DMS153 treated with DMSO at 0.1 percent for 48 hours (cell line): Measurements from ENCODE around the gene C19orf44.
"Not testable (repeated sequence)": the region's sequence is repeated elsewhere in the genome, so short reads cannot be mapped to it uniquely, and the experiment has no call there.

Experiments used
- DNase-seq: peaks from one replicate; lab custom pipeline; 2025; ENCODE audit not compliant: unreplicated experiment; lab: John Stamatoyannopoulos, UW

The C19orf44 gene

GRCh38 chr19:16495982-16496612 is at the start of gene C19orf44, which contains the start of gene CALR3:
Gene C19orf44, plus strand, starts transcription at chr19:16496394. Its CDS starts 4,399 bp downstream, at chr19:16500793.
Gene CALR3, minus strand, starts transcription at chr19:16496167. Its CDS starts 38 bp downstream, at chr19:16496129.
- peak; percentile 96 for DNase-seq

GRCh38 chr19:16446724-16447368 is 49.3 kb upstream of the C19orf44 start:
- no peak for DNase-seq

- DNase-seq, result not testable (repeated sequence)
These were observed 47.3 kb upstream of the C19orf44 start for GRCh38 chr19:16448872-16449271.

GRCh38 chr19:16449330-16449961 is 46.7 kb upstream of the C19orf44 start:
- DNase-seq, result no peak

GRCh38 chr19:16452325-16452724 is 43.9 kb upstream of the C19orf44 start:
- DNase-seq, result no peak

GRCh38 chr19:16454351-16454918 is 41.8 kb upstream of the C19orf44 start:
- DNase-seq, result no peak

GRCh38 chr19:16455489-16455888 is 40.7 kb upstream of the C19orf44 start:
- no peak for DNase-seq

GRCh38 chr19:16456652-16457194 is 39.5 kb upstream of the C19orf44 start:
- no peak for DNase-seq

- DNase-seq, result no peak
These were observed 38.8 kb upstream of the C19orf44 start for GRCh38 chr19:16457195-16457953.

- DNase-seq, result no peak
These were observed 38.3 kb upstream of the C19orf44 start for GRCh38 chr19:16457954-16458331.

- DNase-seq, result no peak
These were observed 37.5 kb upstream of the C19orf44 start for GRCh38 chr19:16458391-16459341.

- DNase-seq, result no peak
These were observed 36.5 kb upstream of the C19orf44 start for GRCh38 chr19:16459680-16460079.

GRCh38 chr19:16460454-16460853 is 35.7 kb upstream of the C19orf44 start:
- no peak for DNase-seq

- no peak for DNase-seq
These were observed 34.6 kb upstream of the C19orf44 start for GRCh38 chr19:16461630-16462051.

GRCh38 chr19:16462757-16463250 is 33.4 kb upstream of the C19orf44 start:
- no peak for DNase-seq

- DNase-seq, result no peak
These were observed 32.7 kb upstream of the C19orf44 start for GRCh38 chr19:16463341-16463990.

- no peak for DNase-seq
These were observed 32.1 kb upstream of the C19orf44 start for GRCh38 chr19:16463991-16464575.

GRCh38 chr19:16465239-16465638 is 31.0 kb upstream of the C19orf44 start:
- DNase-seq, result no peak
